GM10266 (cell line): ENCODE data around the gene TAGAP.
"Not testable (repeated sequence)": the region's sequence is repeated elsewhere in the genome, so short reads cannot be mapped to it uniquely, and the experiment has no call there.

Experiments used
- DNase-seq: peaks from one replicate; pipeline ENCODE4 v3.0.0; 2012; ENCODE audit errors: extremely low spot score
- CTCF ChIP-seq: IDR thresholded peaks from 2 replicates; pipeline ENCODE4 v1.5.1; 2012; ENCODE audit warnings: mild to moderate bottlenecking, low read depth; ENCODE audit not compliant: control insufficient read depth, insufficient read depth; ENCODE audit errors: missing control alignments

Gene TAGAP

GRCh38 chr6:159030168-159030567, 14.6 kb downstream of the TAGAP start:
- no peak for DNase-seq
- no peak for TF ChIP-seq CTCF

- DNase-seq = not testable (repeated sequence)
Measured at GRCh38 chr6:159025224-159025623, 19.6 kb downstream of the TAGAP start.

GRCh38 chr6:159023893-159024292, 20.9 kb downstream of the TAGAP start:
- no peak for DNase-seq
- TF ChIP-seq CTCF = no peak

GRCh38 chr6:159020011-159020410, 24.8 kb downstream of the TAGAP start:
- no peak for TF ChIP-seq CTCF
- no peak for DNase-seq

- no peak for TF ChIP-seq CTCF
- peak; percentile 38 for DNase-seq
Measured at GRCh38 chr6:159017757-159018559, 26.8 kb downstream of the TAGAP start.

- no peak for DNase-seq
- TF ChIP-seq CTCF = no peak
Measured at GRCh38 chr6:159014406-159014805, 30.4 kb downstream of the TAGAP start.

- no peak for DNase-seq
- no peak for TF ChIP-seq CTCF
Measured at GRCh38 chr6:159013229-159013628, 31.6 kb downstream of the TAGAP start.

GRCh38 chr6:159012201-159012600, 32.6 kb downstream of the TAGAP start:
- no peak for DNase-seq
- no peak for TF ChIP-seq CTCF

GRCh38 chr6:159010037-159010612, 34.7 kb downstream of the TAGAP start:
- not testable (repeated sequence) for DNase-seq
